ENCODE results near the gene B4GALNT1. TPM values are rescaled to one million over a fixed set of nuclear protein-coding genes. Genes with fewer than 3 reads are reported as not detected.

Gene B4GALNT1
- total and polyA plus RNA-seq, 9 of the 15 experiments (the other 6 are each of a cell fraction or from before 2014, with no cell fraction given), result 1.0 to 32.2 (median 9.8) TPM

GRCh38 chr12:57582440-57582839, 50.6 kb downstream of the B4GALNT1 start (continued):
- TF ChIP-seq ZNF395 (CRISPR knock-in tag; IDR thresholded peaks at IDR 0.05), result no peak

- peaks cover under 1% of the 10 kb centered on the region for H3K9me1 ChIP-seq (ENCODE audit: control insufficient read depth, insufficient read depth, low read length)
- peaks cover 80% of the 10 kb centered on the region for H3K36me3 ChIP-seq (ENCODE audit: control insufficient read depth, insufficient read depth, low read length)
- no peak overlapping the region for H3K4me3 ChIP-seq
- BruUV-seq (replicated peaks), result no TSS peak
- POLR2A ChIA-PET, result interaction anchor here (0.7 to 0.9 kb wide), 2 partner anchors 44 to 77 kb away, joined by 3 read pairs; no protein-coding TSS in a partner anchor
- H3K4me2 ChIP-seq (ENCODE audit: insufficient read depth, low read length), result no peak overlapping the region
- in situ Hi-C loops (cut with MboI) (no loop called here), intact Hi-C loops (cut with micrococcal nuclease) (loop anchor here (1.0 to 2.0 kb wide), 4 partner anchors 51 to 323 kb away; partner anchors contain the start of genes B4GALNT1 and MBD6)
- WGBS (ENCODE audit: insufficient coverage, low coverage, missing lambda C conversion rate), result 83% methylated on average over 1 of the region's 1 CpG
- no peaks in the 10 kb centered on the region for H3K27me3 ChIP-seq (ENCODE audit: control insufficient read depth in 2 of 2, insufficient read depth in 2 of 2, low read length in 2 of 2)
- CTCF ChIA-PET (ENCODE audit: low intra/inter-chr PET ratio), result interaction anchor here (4.6 kb wide), 1 partner anchor 40 kb away, joined by 36 read pairs; no protein-coding TSS in a partner anchor
- H3K4me1 ChIP-seq (replicated peaks in 1 of 2; ENCODE audit: control insufficient read depth in 2 of 2, insufficient read depth in 2 of 2, low read length in 2 of 2), result no peaks in the 10 kb centered on the region; a peak in 2 of 5 replicates
- H3K79me2 ChIP-seq (ENCODE audit: control insufficient read depth, insufficient read depth, low read length), result no peaks in the 10 kb centered on the region
- no peak overlapping the region for H2AFZ ChIP-seq (ENCODE audit: low read depth, low read length)
- FAIRE-seq (no peak), DNase-seq (ENCODE audit: extremely low read depth in 1 of 4, low spot score in 3 of 4) (no peak), ATAC-seq (no peak)
- no peak overlapping the region for H3K9ac ChIP-seq (ENCODE audit: insufficient read depth in 1 of 2, low read depth in 2 of 2, low read length in 2 of 2)
- no peak overlapping the region for H3K27ac ChIP-seq (ENCODE audit: extremely low read depth, low read depth, low read length)
- TF ChIP-seq CHD4 (IDR thresholded peaks at IDR 0.05; ENCODE audit: insufficient read depth, insufficient replicate concordance, low read depth, low read length, poor library complexity, severe bottlenecking) (no peak), SREBF2 (CRISPR knock-in tag; IDR thresholded peaks at IDR 0.05) (no peak), ZFX (CRISPR knock-in tag; IDR thresholded peaks at IDR 0.05) (no peak), HDAC2 (IDR thresholded peaks at IDR 0.05) (no peak), MECOM (CRISPR knock-in tag; IDR thresholded peaks at IDR 0.05) (no peak), RNF219 (CRISPR knock-in tag; IDR thresholded peaks at IDR 0.05) (no peak), PRPF4 (IDR thresholded peaks at IDR 0.05; ENCODE audit: insufficient read depth, low read depth, low read length, poor library complexity, severe bottlenecking) (no peak), CREB3 (tag; conservative IDR thresholded peaks at IDR 0.05; ENCODE audit: low read depth) (no peak), SMAD3 (CRISPR knock-in tag; conservative IDR thresholded peaks at IDR 0.05) (no peak), CCNT2 (IDR thresholded peaks at IDR 0.05; ENCODE audit: borderline replicate concordance, extremely low read depth, insufficient read length, low read depth, low read length) (no peak), CREB3L1 (IDR thresholded peaks at IDR 0.05; ENCODE audit: borderline replicate concordance, low read depth) (no peak)
- no peaks in the 10 kb centered on the region for H3K9me3 ChIP-seq (replicated peaks; ENCODE audit: control insufficient read depth, insufficient read depth, low read depth, low read length)
- H4K20me1 ChIP-seq (replicated peaks; ENCODE audit: control insufficient read depth, insufficient read depth, low read length), result peaks cover 3% of the 10 kb centered on the region; the same call in 1 of the 2 replicates
Observed at GRCh38 chr12:57581802-57582201, 51.2 kb downstream of the B4GALNT1 start.
